HFFc6 (cell line): ENCODE measurements around the gene AKNA. TPM values are rescaled to one million over a fixed set of nuclear protein-coding genes. Genes with fewer than 3 reads are reported as not detected.

ENCODE experiments used
- DNase-seq: peaks from one replicate; pipeline ENCODE4 v3.0.0-alpha.2; 2018
- H3K27ac Mint-ChIP-seq: 2 replicates; pipeline ENCODE4 v1.8.0; 2020; ENCODE audit warnings: mild to moderate bottlenecking, mixed read lengths
- H3K27me3 Mint-ChIP-seq: 2 replicates; pipeline ENCODE4 v1.8.0; 2021; ENCODE audit warnings: mild to moderate bottlenecking, moderate library complexity, mixed read lengths; ENCODE audit not compliant: insufficient read depth
- H3K36me3 Mint-ChIP-seq: 2 replicates; pipeline ENCODE4 v1.8.0; 2021; ENCODE audit warnings: low read depth, mixed read lengths
- H3K4me1 Mint-ChIP-seq: 2 replicates; pipeline ENCODE4 v1.8.0; 2020; ENCODE audit warnings: low read depth, mixed read lengths
- H3K4me3 Mint-ChIP-seq: 2 replicates; pipeline ENCODE4 v1.8.0; 2020; ENCODE audit warnings: mild to moderate bottlenecking, moderate library complexity, mixed read lengths
- H3K9me3 Mint-ChIP-seq: 2 replicates; pipeline ENCODE4 v1.8.0; 2020; ENCODE audit warnings: mild to moderate bottlenecking, mixed read lengths
- total RNA-seq, 6 experiments: library from RNA; stranded (reverse); fragmentation: NEBNext Ultra II Directional; extraction: Animal tissue kit (Norgen Biotek cat#: 25700); gene quantifications; 2 replicates in 1 of 6; 3 replicates in 5 of 6; pipeline ENCODE4 v1.2.3, GENCODE V29; 2021
- TF ChIP-seq, protein P1 (sequence below): fragments of 200-600 bp; sonication (generic); IDR thresholded peaks from 2 replicates; pipeline ENCODE4 v1.5.0; 2021; ENCODE audit warnings: antibody characterized with exemption, mild to moderate bottlenecking

Gene AKNA
- total RNA-seq, 6 experiments from 2014 or later, result 9.3 to 13.1 (median 11.5) TPM

DNA sequence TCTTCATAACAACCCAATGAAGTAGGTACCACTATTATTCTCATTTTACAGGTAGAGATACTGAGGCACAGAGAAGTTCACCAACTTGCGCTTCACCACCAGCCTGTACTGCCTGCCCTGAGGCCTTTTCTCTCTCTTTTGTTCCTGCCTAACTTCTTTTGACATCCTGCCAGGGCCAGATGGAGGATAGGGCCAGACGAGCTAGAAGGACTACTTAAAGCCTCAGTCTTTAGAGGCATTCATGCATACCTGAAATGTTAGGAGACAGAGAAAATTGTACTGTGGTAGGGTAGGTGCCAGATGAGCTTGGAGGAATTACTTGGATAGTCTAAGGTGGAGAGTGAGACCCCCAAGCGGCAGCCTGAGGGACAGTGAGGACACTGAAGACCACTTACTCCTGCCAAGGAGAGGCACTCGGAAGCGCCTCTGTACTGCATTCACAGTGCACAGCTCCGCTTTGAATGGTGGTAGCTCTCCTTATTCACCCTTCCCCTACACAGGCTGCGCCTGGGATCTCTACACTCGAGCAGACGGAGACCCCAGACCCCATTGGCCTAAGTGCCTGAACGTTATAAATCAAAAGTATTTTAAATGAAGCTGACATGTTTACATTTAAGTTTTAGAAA lies 71.1 kb downstream of the AKNA start:
- peaks cover 4% of the 10 kb centered on the region; the same call in 1 of the 2 replicates for H3K36me3 Mint-ChIP-seq
- peaks cover 6% of the 10 kb centered on the region for H3K27me3 Mint-ChIP-seq
- H3K27ac Mint-ChIP-seq, result no peak overlapping the region
- no peak overlapping the region for H3K4me3 Mint-ChIP-seq
- peaks cover 3% of the 10 kb centered on the region for H3K4me1 Mint-ChIP-seq
- H3K9me3 Mint-ChIP-seq, result no peaks in the 10 kb centered on the region
- no peak for DNase-seq
- TF ChIP-seq, protein P1, sequence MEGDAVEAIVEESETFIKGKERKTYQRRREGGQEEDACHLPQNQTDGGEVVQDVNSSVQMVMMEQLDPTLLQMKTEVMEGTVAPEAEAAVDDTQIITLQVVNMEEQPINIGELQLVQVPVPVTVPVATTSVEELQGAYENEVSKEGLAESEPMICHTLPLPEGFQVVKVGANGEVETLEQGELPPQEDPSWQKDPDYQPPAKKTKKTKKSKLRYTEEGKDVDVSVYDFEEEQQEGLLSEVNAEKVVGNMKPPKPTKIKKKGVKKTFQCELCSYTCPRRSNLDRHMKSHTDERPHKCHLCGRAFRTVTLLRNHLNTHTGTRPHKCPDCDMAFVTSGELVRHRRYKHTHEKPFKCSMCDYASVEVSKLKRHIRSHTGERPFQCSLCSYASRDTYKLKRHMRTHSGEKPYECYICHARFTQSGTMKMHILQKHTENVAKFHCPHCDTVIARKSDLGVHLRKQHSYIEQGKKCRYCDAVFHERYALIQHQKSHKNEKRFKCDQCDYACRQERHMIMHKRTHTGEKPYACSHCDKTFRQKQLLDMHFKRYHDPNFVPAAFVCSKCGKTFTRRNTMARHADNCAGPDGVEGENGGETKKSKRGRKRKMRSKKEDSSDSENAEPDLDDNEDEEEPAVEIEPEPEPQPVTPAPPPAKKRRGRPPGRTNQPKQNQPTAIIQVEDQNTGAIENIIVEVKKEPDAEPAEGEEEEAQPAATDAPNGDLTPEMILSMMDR, result no peak

DNA sequence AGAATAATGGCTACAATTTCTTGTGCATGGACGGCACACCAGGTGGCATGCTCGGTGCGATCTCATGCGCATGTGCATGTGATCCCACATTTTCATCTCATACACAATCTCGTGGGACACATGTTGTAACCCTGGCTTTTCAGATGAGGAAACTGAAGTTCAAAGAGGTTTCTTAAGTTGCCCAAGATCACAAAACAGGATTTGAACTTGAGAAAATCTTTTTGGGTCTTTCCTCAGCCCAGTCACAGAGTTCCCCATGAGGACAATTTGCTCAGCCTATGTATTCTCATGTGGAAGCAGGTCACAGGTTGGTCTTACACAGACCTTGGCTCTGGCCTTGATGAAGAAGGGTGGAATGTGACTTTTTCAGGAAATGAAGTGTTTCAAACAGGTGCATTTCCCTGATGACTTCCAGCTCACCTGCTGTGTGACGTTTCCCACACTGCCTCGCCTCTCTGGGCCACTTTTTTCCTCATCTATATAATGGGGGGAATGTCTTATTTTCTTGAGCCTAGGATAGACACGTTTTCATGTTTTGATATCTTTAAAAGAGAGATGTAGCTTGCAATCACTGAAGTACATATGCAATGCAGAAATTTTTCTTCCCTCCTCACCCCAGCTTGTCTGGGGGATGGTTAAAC lies 71.9 kb downstream of the AKNA start:
- no peaks in the 10 kb centered on the region for H3K9me3 Mint-ChIP-seq
- peaks cover 7% of the 10 kb centered on the region for H3K27me3 Mint-ChIP-seq
- no peak for DNase-seq
- H3K4me3 Mint-ChIP-seq, result no peak overlapping the region
- H3K27ac Mint-ChIP-seq, result no peak overlapping the region
- H3K4me1 Mint-ChIP-seq, result no peaks in the 10 kb centered on the region
- TF ChIP-seq, protein P1, result no peak
- peaks cover 7% of the 10 kb centered on the region; the same call in 1 of the 2 replicates for H3K36me3 Mint-ChIP-seq

DNA sequence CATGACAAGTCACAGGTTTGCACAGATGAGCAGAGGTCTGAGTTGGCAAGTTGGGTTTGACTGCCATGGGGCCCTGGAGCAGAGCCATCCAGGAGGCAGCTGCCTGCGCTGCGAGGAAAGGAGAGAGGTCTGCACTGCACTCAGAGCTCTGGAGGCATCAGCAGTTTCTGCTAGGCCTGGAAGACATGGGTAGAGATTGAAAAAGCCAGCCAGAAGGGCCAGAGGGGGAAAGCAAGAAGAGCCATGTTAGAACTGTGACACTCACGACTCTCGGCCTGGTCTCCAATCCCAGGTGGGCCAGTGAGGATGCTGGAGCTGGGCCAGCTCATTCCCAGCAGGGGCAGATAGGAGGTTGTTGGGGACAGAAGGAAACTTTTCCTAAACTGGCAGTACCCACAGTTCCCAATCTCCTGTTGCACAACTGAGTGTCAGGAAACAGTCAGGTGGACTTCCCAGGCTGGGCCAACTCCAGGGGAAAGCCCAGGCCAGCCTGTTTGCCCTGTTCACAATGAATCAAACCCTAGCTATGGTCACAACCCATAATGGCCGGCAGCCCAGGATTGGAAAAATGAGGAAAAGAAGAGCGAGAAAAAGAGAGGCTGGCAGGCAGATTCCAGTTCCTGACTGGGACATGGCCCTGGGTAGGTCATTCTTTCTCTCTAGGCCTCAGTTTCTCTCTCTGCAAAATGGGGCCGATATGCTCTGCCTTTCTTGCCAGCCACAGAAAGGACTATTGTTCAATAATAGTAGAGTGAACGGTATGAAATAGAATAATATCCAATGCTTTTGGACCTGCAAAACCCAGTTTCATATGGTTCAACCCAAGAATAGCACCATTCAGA lies 72.7 kb downstream of the AKNA start:
- Mint-ChIP-seq H3K36me3 (peaks cover 10% of the 10 kb centered on the region), H3K4me3 (peak overlapping the region; percentile 16; the same call in 1 of the 2 replicates), H3K27ac (no peak overlapping the region), H3K9me3 (no peaks in the 10 kb centered on the region), H3K4me1 (no peaks in the 10 kb centered on the region), H3K27me3 (peaks cover 9% of the 10 kb centered on the region)
- no peak for DNase-seq
- TF ChIP-seq, protein P1, result no peak

DNA sequence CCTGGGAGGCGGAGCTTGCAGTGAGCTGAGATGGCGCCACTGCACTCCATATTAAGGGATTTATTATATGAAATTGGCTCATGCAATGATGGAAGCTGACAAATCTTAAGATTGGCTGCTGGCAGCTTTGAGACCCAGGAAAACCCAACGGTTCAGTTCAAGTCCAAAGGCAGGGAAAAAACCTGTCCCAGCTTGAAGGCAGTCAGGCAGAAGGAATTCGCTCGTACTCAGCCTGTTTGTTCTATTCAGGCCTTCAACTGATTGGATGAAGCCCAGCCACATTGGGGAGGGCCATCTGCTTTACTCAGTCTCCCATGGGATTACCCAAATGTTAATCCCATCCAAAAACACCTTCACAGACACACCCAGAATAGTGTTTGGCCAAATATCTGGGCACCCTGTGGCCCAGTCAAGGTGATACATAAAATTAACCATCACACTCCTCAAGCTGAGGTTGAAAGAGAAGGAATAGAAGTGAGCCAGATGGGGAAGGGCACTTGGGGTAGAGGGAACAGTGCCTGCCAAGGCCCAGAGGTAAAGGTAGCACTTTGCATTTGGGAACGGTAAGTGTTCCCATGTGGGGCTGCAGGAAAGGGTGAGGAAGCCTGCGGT lies 73.4 kb downstream of the AKNA start:
- no peak overlapping the region; the same call in 1 of the 2 replicates for H3K4me3 Mint-ChIP-seq
- no peak for DNase-seq
- TF ChIP-seq, protein P1, result no peak
- no peaks in the 10 kb centered on the region for H3K9me3 Mint-ChIP-seq
- H3K4me1 Mint-ChIP-seq, result no peaks in the 10 kb centered on the region
- H3K36me3 Mint-ChIP-seq, result peaks cover 15% of the 10 kb centered on the region
- no peak overlapping the region for H3K27ac Mint-ChIP-seq
- H3K27me3 Mint-ChIP-seq, result peaks cover 9% of the 10 kb centered on the region

DNA sequence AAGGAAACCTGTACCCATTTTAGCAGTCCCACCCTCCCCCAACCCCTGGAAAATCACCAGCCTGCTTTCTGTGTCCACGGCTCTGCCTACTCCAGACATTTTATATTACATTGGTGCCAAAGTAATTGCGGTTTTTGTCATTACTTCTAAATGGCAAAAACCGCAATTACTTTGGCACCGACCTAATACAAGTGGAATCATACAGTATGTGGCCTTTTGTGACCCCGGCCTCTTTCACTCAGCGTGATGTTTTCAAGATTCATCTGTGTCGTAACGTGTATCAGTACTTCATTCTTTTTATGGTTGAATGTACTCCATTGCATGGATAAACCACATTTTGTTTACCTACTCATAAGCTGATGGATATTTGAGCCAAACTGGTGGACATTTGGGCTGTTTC lies 74.6 kb downstream of the AKNA start:
- TF ChIP-seq, protein P1, result no peak
- Mint-ChIP-seq H3K27me3 (peaks cover 5% of the 10 kb centered on the region; the same call in 1 of the 2 replicates), H3K9me3 (no peaks in the 10 kb centered on the region), H3K36me3 (peaks cover 15% of the 10 kb centered on the region), H3K4me3 (no peak overlapping the region), H3K27ac (no peak overlapping the region), H3K4me1 (no peaks in the 10 kb centered on the region)
- no peak for DNase-seq
